ENCODE data around the gene SLC30A7. TPM values are rescaled to one million over a fixed set of nuclear protein-coding genes. Genes with fewer than 3 reads are reported as not detected.

The SLC30A7 gene
- total and polyA plus RNA-seq, 7 experiments from 2014 or later: 9.0 to 44.5 (median 32.1) TPM

- Mint-ChIP-seq H3K36me3 (no peaks in the 10 kb centered on the region), H3K4me1 (no peaks in the 10 kb centered on the region), H3K9me3 (peaks cover 0 to 3% (median 0%) of the 10 kb centered on the region in 11 donors), H3K27me3 (peaks cover 0 to 20% (median 0%) of the 10 kb centered on the region in 5 donors), H3K27ac (no peak overlapping the region), H3K4me3 (no peak overlapping the region)
- H3K36me3 ChIP-seq (ENCODE audit: control insufficient read depth in 2 of 3, insufficient read depth in 3 of 3, low read length in 3 of 3): no peaks in the 10 kb centered on the region
- H3K27me3 ChIP-seq (ENCODE audit: control insufficient read depth in 2 of 2, insufficient read depth in 2 of 2, low read length in 2 of 2): no peaks in the 10 kb centered on the region
- no peak overlapping the region for H3K4me3 ChIP-seq (ENCODE audit: low read length)
- H3K9me3 ChIP-seq (ENCODE audit: control insufficient read depth in 2 of 3, low read length in 3 of 3): no peaks in the 10 kb centered on the region
- intact Hi-C loops (cut with micrococcal nuclease): loop anchor here in 1 of 2 donors (10.0 kb wide), 3 partner anchors 617 to 967 kb away; partner anchors contain the start of genes DBT, SASS6 and TRMT13
- CTCF ChIA-PET: no interaction called here
- POLR2A ChIA-PET: no interaction called here
- no peak overlapping the region for H3K27ac ChIP-seq (ENCODE audit: low read depth, low read length)
- no peaks in the 10 kb centered on the region for H3K4me1 ChIP-seq (ENCODE audit: control insufficient read depth in 2 of 2, insufficient read depth in 2 of 2, low read length in 2 of 2)
- DNase-seq (no peak), ATAC-seq (no peak)
Observed at GRCh38 chr1:100861379-100861778, 34.5 kb upstream of the SLC30A7 start.

GRCh38 chr1:100862591-100862990 is 33.3 kb upstream of the SLC30A7 start:
- H3K4me1 Mint-ChIP-seq: no peaks in the 10 kb centered on the region
- Histone ChIP-seq H3K27me3 (ENCODE audit: control insufficient read depth in 2 of 2, insufficient read depth in 2 of 2, low read length in 2 of 2) (no peaks in the 10 kb centered on the region), H3K36me3 (ENCODE audit: control insufficient read depth in 2 of 3, insufficient read depth in 3 of 3, low read length in 3 of 3) (no peaks in the 10 kb centered on the region), H3K27ac (ENCODE audit: low read depth, low read length) (no peak overlapping the region), H3K4me3 (ENCODE audit: low read length) (no peak overlapping the region), H3K9me3 (ENCODE audit: control insufficient read depth in 2 of 3, low read length in 3 of 3) (no peaks in the 10 kb centered on the region), H3K4me1 (ENCODE audit: control insufficient read depth in 2 of 2, insufficient read depth in 2 of 2, low read length in 2 of 2) (no peaks in the 10 kb centered on the region)
- CTCF ChIA-PET: interaction anchor here (1.3 to 2.2 kb wide), 2 partner anchors 399 to 1053 kb away, joined by 5 read pairs; no protein-coding TSS in a partner anchor
- H3K27ac Mint-ChIP-seq: no peak overlapping the region
- POLR2A ChIA-PET: no interaction called here
- H3K9me3 Mint-ChIP-seq: no peaks in the 10 kb centered on the region
- no peak overlapping the region for H3K4me3 Mint-ChIP-seq
- H3K27me3 Mint-ChIP-seq: peaks cover 0 to 11% (median 0%) of the 10 kb centered on the region in 5 donors
- ATAC-seq (no peak), DNase-seq (no peak)
- intact Hi-C loops (cut with micrococcal nuclease): loop anchor here in 1 of 2 donors (10.0 kb wide), 3 partner anchors 618 to 968 kb away; partner anchors contain the start of genes DBT, SASS6 and TRMT13
- H3K36me3 Mint-ChIP-seq: no peaks in the 10 kb centered on the region

- no peaks in the 10 kb centered on the region for H3K9me3 ChIP-seq (ENCODE audit: control insufficient read depth in 2 of 3, low read length in 3 of 3)
- H3K27me3 Mint-ChIP-seq: no peaks in the 10 kb centered on the region
- H3K4me3 ChIP-seq (ENCODE audit: low read length): no peak overlapping the region
- peak in 4 of 9 donors; percentile 6 to 21 (median 14) for DNase-seq
- no peaks in the 10 kb centered on the region for H3K27me3 ChIP-seq (ENCODE audit: control insufficient read depth in 2 of 2, insufficient read depth in 2 of 2, low read length in 2 of 2)
- intact Hi-C loops (cut with micrococcal nuclease): loop anchor here (1.0 to 10.0 kb wide), 9 partner anchors 259 to 1684 kb away; partner anchors contain the start of genes DBT (in 1 of the 2), SASS6 (in 1 of the 2) and TRMT13 (in 1 of the 2)
- ChIA-PET POLR2A (no interaction called here), CTCF (interaction anchor here (0.6 to 1.5 kb wide), 5 partner anchors 20 to 556 kb away, joined by 3 to 4 read pairs (median 4); no protein-coding TSS in a partner anchor)
- no peaks in the 10 kb centered on the region for H3K4me1 ChIP-seq (ENCODE audit: control insufficient read depth in 2 of 2, insufficient read depth in 2 of 2, low read length in 2 of 2)
- ATAC-seq: peak; percentile 51
- H3K9me3 Mint-ChIP-seq: no peaks in the 10 kb centered on the region
- no peak overlapping the region for H3K4me3 Mint-ChIP-seq
- no peaks in the 10 kb centered on the region for H3K36me3 Mint-ChIP-seq
- no peaks in the 10 kb centered on the region for H3K36me3 ChIP-seq (ENCODE audit: control insufficient read depth in 2 of 3, insufficient read depth in 3 of 3, low read length in 3 of 3)
- no peak overlapping the region for H3K27ac Mint-ChIP-seq
- H3K4me1 Mint-ChIP-seq: peaks cover 0 to 2% (median 0%) of the 10 kb centered on the region in 7 donors
- no peak overlapping the region for H3K27ac ChIP-seq (ENCODE audit: low read depth, low read length)
Observed at GRCh38 chr1:100866041-100866900, 29.6 kb upstream of the SLC30A7 start.

DNA sequence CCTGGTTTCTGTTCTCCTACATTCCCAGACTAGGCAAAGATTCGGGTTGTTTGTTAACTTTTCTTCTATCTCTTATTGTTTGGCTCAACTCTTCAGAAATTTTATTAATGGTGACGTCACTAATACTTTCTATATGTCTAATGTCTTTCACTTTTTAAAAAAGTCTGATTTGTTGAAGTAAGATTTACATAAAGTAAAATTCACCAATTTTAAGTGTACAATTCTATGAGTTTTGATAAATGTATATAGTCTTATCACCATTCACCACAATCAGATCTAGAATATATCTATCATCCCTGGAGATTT is 29.0 kb upstream of the SLC30A7 start:
- H3K9me3 Mint-ChIP-seq: no peaks in the 10 kb centered on the region
- DNase-seq: no peak
- POLR2A ChIA-PET: no interaction called here
- H3K4me3 ChIP-seq (ENCODE audit: low read length): no peak overlapping the region
- H3K27ac Mint-ChIP-seq: no peak overlapping the region
- no peak overlapping the region for H3K4me3 Mint-ChIP-seq
- H3K27ac ChIP-seq (ENCODE audit: low read depth, low read length): no peak overlapping the region
- no peaks in the 10 kb centered on the region for H3K4me1 ChIP-seq (ENCODE audit: control insufficient read depth in 2 of 2, insufficient read depth in 2 of 2, low read length in 2 of 2)
- CTCF ChIA-PET: interaction anchor here (0.7 to 1.5 kb wide), 5 partner anchors 20 to 1058 kb away, joined by 3 to 4 read pairs (median 4); no protein-coding TSS in a partner anchor
- intact Hi-C loops (cut with micrococcal nuclease): loop anchor here (1.0 to 10.0 kb wide), 9 partner anchors 260 to 1685 kb away; partner anchors contain the start of genes DBT (in 1 of the 2), SASS6 (in 1 of the 2) and TRMT13 (in 1 of the 2)
- H3K4me1 Mint-ChIP-seq: peaks cover 0 to 2% (median 0%) of the 10 kb centered on the region in 7 donors
- no peaks in the 10 kb centered on the region for H3K36me3 Mint-ChIP-seq
- no peaks in the 10 kb centered on the region for H3K27me3 Mint-ChIP-seq
- H3K36me3 ChIP-seq (ENCODE audit: control insufficient read depth in 2 of 3, insufficient read depth in 3 of 3, low read length in 3 of 3): no peaks in the 10 kb centered on the region
- no peaks in the 10 kb centered on the region for H3K27me3 ChIP-seq (ENCODE audit: control insufficient read depth in 2 of 2, insufficient read depth in 2 of 2, low read length in 2 of 2)
- H3K9me3 ChIP-seq (ENCODE audit: control insufficient read depth in 2 of 3, low read length in 3 of 3): no peaks in the 10 kb centered on the region
- no peak for ATAC-seq

DNA sequence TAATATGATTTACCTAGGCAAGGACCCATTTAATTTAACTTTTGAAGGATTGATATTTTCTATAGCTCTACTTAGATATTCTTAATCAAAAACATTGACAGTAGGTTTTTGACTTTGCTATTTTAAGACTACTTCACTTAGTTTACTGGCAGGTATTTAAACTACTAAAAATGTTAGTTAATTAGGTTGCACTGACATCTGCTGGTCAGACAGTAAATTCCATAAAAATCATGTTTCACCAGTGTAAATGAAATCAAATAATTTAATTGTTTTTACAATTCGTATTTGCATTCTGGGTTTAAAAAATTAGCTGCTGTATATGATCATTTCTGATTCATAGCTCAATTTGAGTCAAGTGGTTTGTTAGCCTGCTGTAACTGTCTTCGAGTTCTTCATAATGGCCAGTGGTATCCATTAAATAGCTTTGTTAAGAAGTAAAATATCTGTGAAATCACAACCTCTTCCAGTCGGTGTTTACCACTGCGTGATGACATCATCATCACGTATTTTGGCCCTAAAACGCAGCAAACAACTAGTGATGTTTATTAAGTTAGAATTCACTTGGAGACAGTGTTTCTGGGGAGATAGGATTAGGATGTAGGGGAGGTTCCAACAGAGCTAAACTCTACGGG is 27.4 kb upstream of the SLC30A7 start:
- peak in 7 of 9 donors; percentile 9 to 58 (median 46) for DNase-seq
- Mint-ChIP-seq H3K27ac (no peak overlapping the region), H3K27me3 (no peaks in the 10 kb centered on the region), H3K9me3 (no peaks in the 10 kb centered on the region), H3K4me1 (peaks cover 0 to 2% (median 0%) of the 10 kb centered on the region in 7 donors), H3K36me3 (no peaks in the 10 kb centered on the region), H3K4me3 (no peak overlapping the region)
- no peaks in the 10 kb centered on the region for H3K36me3 ChIP-seq (ENCODE audit: control insufficient read depth in 2 of 3, insufficient read depth in 3 of 3, low read length in 3 of 3)
- no peak overlapping the region for H3K27ac ChIP-seq (ENCODE audit: low read depth, low read length)
- ATAC-seq: peak; percentile 54
- H3K27me3 ChIP-seq (ENCODE audit: control insufficient read depth in 2 of 2, insufficient read depth in 2 of 2, low read length in 2 of 2): no peaks in the 10 kb centered on the region
- CTCF ChIA-PET: interaction anchor here (0.5 to 2.0 kb wide), 22 partner anchors 11 to 1693 kb away, joined by 3 to 9 read pairs (median 3); partner anchors contain the start of gene TRMT13
- H3K9me3 ChIP-seq (ENCODE audit: control insufficient read depth in 2 of 3, low read length in 3 of 3): no peaks in the 10 kb centered on the region
- intact Hi-C loops (cut with micrococcal nuclease): loop anchor here (1.0 to 10.0 kb wide), 13 partner anchors 336 to 1688 kb away; partner anchors contain the start of genes DBT (in 1 of the 2), SASS6 (in 1 of the 2) and TRMT13 (in 1 of the 2)
- POLR2A ChIA-PET: interaction anchor here (0.6 kb wide), 1 partner anchor 13 kb away, joined by 4 read pairs; no protein-coding TSS in a partner anchor
- no peak overlapping the region for H3K4me3 ChIP-seq (ENCODE audit: low read length)
- H3K4me1 ChIP-seq (ENCODE audit: control insufficient read depth in 2 of 2, insufficient read depth in 2 of 2, low read length in 2 of 2): no peaks in the 10 kb centered on the region

DNA sequence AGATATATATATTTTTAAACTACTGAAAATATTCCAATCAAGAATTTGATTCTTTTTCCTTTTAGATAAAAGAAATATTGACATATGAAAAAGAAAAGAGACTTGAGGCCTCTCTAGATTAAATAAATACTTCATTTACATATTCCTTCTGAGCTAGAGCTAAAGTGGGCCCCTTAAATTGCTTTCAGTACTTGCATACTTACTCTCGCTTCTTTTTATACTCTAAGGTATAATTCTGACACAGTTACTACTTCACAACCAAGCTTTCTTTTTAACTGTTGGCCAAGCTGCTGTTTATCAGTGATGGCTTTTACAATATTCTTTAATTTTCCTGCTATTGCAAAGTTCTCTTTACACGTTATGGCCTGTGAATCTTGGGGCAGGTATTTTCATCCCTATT is 25.9 kb upstream of the SLC30A7 start:
- no peaks in the 10 kb centered on the region for H3K9me3 Mint-ChIP-seq
- Histone ChIP-seq H3K27me3 (ENCODE audit: control insufficient read depth in 2 of 2, insufficient read depth in 2 of 2, low read length in 2 of 2) (no peaks in the 10 kb centered on the region), H3K4me1 (ENCODE audit: control insufficient read depth in 2 of 2, insufficient read depth in 2 of 2, low read length in 2 of 2) (no peaks in the 10 kb centered on the region), H3K36me3 (ENCODE audit: control insufficient read depth in 2 of 3, insufficient read depth in 3 of 3, low read length in 3 of 3) (no peaks in the 10 kb centered on the region), H3K9me3 (ENCODE audit: control insufficient read depth in 2 of 3, low read length in 3 of 3) (no peaks in the 10 kb centered on the region), H3K27ac (ENCODE audit: low read depth, low read length) (no peak overlapping the region), H3K4me3 (ENCODE audit: low read length) (no peak overlapping the region)
- POLR2A ChIA-PET: no interaction called here
- DNase-seq (no peak), ATAC-seq (no peak)
- H3K36me3 Mint-ChIP-seq: peaks cover 0 to 2% (median 0%) of the 10 kb centered on the region in 5 donors
- intact Hi-C loops (cut with micrococcal nuclease): loop anchor here (2.0 to 10.0 kb wide), 8 partner anchors 338 to 1688 kb away; partner anchors contain the start of genes DBT (in 1 of the 2), SASS6 (in 1 of the 2) and TRMT13 (in 1 of the 2)
- H3K4me3 Mint-ChIP-seq: no peak overlapping the region
- H3K27ac Mint-ChIP-seq: no peak overlapping the region
- CTCF ChIA-PET: interaction anchor here (0.7 to 1.9 kb wide), 5 partner anchors 414 to 1063 kb away, joined by 3 to 9 read pairs (median 3); no protein-coding TSS in a partner anchor
- H3K4me1 Mint-ChIP-seq: peaks cover 0 to 2% (median 0%) of the 10 kb centered on the region in 7 donors
- peaks cover 0 to 2% (median 0%) of the 10 kb centered on the region in 5 donors for H3K27me3 Mint-ChIP-seq

Measured in naive thymus-derived CD4-positive, alpha-beta T cell (primary cell).